Nephron (organoid): ENCODE results near the gene VCPKMT.

Experiments used
- H3K27ac Mint-ChIP-seq, 3 experiments: 2 replicates each; pipeline ENCODE4 v1.8.0; 2020; ENCODE audit warnings: mixed read lengths in 3 of 3, mild to moderate bottlenecking in 2 of 3, moderate library complexity in 1 of 3
- H3K27me3 Mint-ChIP-seq: 2 replicates; pipeline ENCODE4 v1.8.0; 2021; ENCODE audit warnings: low read depth, mild to moderate bottlenecking, moderate library complexity, mixed read lengths
- H3K36me3 Mint-ChIP-seq: 2 replicates; pipeline ENCODE4 v1.8.0; 2020; ENCODE audit warnings: low read depth, mixed read lengths
- H3K4me1 Mint-ChIP-seq: 2 replicates; pipeline ENCODE4 v1.8.0; 2020; ENCODE audit warnings: mixed read lengths
- H3K4me3 Mint-ChIP-seq, 3 experiments: 2 replicates each; pipeline ENCODE4 v1.8.0; 2020; ENCODE audit warnings: mild to moderate bottlenecking in 3 of 3, mixed read lengths in 3 of 3, moderate library complexity in 2 of 3
- H3K9me3 Mint-ChIP-seq: 2 replicates; pipeline ENCODE4 v1.8.0; 2020; ENCODE audit warnings: mixed read lengths
- CTCF ChIP-seq, 3 experiments: fragments of 200-600 bp; sonication (generic); IDR thresholded peaks; one replicate each; pipeline ENCODE4 v1.5.0; 2021; ENCODE audit warnings: antibody characterized with exemption in 3 of 3; ENCODE audit not compliant: unreplicated experiment in 3 of 3

The VCPKMT gene

GRCh38 chr14:50086321-50086711 is 30.1 kb downstream of the VCPKMT start:
- H3K4me1 Mint-ChIP-seq: no peaks in the 10 kb centered on the region
- H3K4me3 Mint-ChIP-seq: no peak overlapping the region
- no peak for TF ChIP-seq CTCF (IDR thresholded peaks at IDR 0.05; ENCODE audit: unreplicated experiment in 3 of 3)
- H3K27ac Mint-ChIP-seq: no peak overlapping the region
- no peaks in the 10 kb centered on the region for H3K9me3 Mint-ChIP-seq
- no peaks in the 10 kb centered on the region for H3K27me3 Mint-ChIP-seq
- no peaks in the 10 kb centered on the region for H3K36me3 Mint-ChIP-seq

- no peak for TF ChIP-seq CTCF (IDR thresholded peaks at IDR 0.05; ENCODE audit: unreplicated experiment in 3 of 3)
- Mint-ChIP-seq H3K27me3 (no peaks in the 10 kb centered on the region), H3K27ac (no peak overlapping the region), H3K4me1 (no peaks in the 10 kb centered on the region), H3K36me3 (no peaks in the 10 kb centered on the region), H3K4me3 (no peak overlapping the region), H3K9me3 (no peaks in the 10 kb centered on the region)
Observed at GRCh38 chr14:50085570-50086320, 30.6 kb downstream of the VCPKMT start.

- Mint-ChIP-seq H3K4me3 (no peak overlapping the region), H3K4me1 (no peaks in the 10 kb centered on the region), H3K9me3 (no peaks in the 10 kb centered on the region), H3K27ac (no peak overlapping the region), H3K36me3 (no peaks in the 10 kb centered on the region), H3K27me3 (no peaks in the 10 kb centered on the region)
- no peak for TF ChIP-seq CTCF (IDR thresholded peaks at IDR 0.05; ENCODE audit: unreplicated experiment in 3 of 3)
Observed at GRCh38 chr14:50084666-50085065, 31.7 kb downstream of the VCPKMT start.

- no peak for TF ChIP-seq CTCF (IDR thresholded peaks at IDR 0.05; ENCODE audit: unreplicated experiment in 3 of 3)
- Mint-ChIP-seq H3K4me1 (no peaks in the 10 kb centered on the region), H3K27me3 (no peaks in the 10 kb centered on the region), H3K4me3 (no peak overlapping the region), H3K9me3 (no peaks in the 10 kb centered on the region), H3K27ac (peak overlapping the region in 1 of 3 experiments; percentile 2), H3K36me3 (no peaks in the 10 kb centered on the region)
Observed at GRCh38 chr14:50083467-50084337, 32.7 kb downstream of the VCPKMT start.

- Mint-ChIP-seq H3K27me3 (no peaks in the 10 kb centered on the region), H3K9me3 (peaks cover 1% of the 10 kb centered on the region), H3K4me1 (no peaks in the 10 kb centered on the region), H3K27ac (peak overlapping the region in 1 of 3 experiments; percentile 73), H3K36me3 (no peaks in the 10 kb centered on the region), H3K4me3 (no peak overlapping the region)
- no peak for TF ChIP-seq CTCF (IDR thresholded peaks at IDR 0.05; ENCODE audit: unreplicated experiment in 3 of 3)
Observed at GRCh38 chr14:50082784-50083466, 33.4 kb downstream of the VCPKMT start.
